HG03175 (cell line): ENCODE measurements around the gene SLC16A5.

ENCODE experiments used
- ATAC-seq: cut with Tn5 transposase; IDR thresholded peaks from one replicate; pipeline ENCODE4 v1.9.1; 2021; ENCODE audit warnings: mild to moderate bottlenecking, moderate library complexity; ENCODE audit not compliant: unreplicated experiment

The SLC16A5 gene

DNA sequence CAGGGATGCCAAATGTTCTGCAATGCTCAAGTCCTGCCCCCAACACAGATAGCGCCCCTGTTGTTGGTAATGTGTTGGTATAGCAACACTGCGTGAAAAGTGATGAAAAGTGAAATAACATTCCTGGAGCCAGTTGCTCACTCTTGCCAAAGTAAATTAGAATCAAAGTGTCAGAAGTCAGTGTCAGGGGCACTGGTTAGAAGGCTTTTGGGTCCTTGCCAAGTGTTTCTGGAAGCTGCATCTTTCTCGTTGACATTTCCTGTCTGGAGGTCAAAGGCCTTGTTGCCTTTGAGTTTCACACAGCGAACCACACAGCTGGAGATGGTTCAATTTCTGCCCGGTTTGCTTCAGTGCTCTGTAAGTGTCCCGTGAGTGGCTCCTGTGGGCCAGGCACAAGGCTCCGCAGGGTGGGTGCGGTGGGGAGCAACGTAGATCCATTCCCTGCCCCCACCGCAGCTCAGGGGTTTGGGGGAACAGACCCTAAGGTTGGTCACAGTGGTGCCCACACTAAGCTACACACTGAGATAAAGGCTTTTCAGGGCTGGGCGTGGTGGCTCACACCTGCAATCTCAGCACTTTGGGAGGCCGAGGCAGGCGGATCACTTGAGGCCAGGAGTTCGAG lies 3.6 kb upstream of the SLC16A5 start:
- ATAC-seq: no peak

DNA sequence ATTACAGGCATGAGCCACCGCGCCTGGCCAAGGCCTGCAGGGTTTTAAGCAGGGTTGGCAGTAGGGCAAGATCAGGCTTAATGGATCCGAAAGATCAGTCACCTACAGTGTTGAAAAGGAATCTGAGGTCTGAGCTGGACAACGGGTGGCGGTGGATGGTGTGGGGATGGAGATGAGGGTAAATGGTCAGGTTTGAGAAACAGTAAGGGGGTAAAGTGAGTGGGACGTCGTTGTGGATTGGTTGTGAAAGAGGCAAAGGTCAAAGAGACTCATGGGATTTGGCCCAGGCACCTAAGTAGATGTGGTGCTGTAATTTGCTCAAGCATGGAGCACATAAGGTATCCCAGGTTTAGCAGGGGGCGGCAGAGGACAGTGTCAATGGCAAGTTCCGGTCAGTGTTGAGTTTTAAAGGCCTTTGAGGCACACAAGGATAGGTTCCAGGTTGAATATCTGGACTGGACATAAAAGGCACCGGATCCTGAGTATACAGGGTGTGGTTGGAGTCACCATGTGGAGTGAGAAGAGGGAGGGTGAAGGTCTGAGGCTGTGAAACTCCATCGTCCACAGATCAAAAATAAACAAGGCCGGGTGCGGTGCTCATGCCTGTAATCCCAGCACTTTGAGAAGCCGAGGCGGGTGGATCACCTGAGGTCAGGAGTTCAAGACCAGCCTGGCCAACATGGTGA lies 1.1 kb upstream of the SLC16A5 start:
- ATAC-seq: no peak

DNA sequence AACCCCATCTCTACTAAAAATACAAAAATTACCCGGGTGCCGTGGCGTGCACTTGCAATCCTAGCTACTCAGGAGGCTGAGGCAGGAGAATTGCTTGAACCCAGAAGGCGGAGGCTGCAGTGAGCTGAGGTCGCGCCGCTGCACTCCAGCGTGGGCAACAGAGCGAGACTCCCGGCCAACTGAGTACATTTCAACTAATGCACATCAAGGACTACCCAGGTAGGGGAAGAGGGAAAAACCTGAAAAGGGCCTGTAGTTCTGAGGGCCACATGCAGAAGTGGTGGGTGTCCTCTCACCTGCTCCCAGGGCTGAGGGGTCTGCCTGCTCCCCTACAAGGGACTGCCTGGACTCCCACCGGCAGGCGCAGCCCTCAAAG lies 584 bp upstream of the SLC16A5 start:
- ATAC-seq: no peak

DNA sequence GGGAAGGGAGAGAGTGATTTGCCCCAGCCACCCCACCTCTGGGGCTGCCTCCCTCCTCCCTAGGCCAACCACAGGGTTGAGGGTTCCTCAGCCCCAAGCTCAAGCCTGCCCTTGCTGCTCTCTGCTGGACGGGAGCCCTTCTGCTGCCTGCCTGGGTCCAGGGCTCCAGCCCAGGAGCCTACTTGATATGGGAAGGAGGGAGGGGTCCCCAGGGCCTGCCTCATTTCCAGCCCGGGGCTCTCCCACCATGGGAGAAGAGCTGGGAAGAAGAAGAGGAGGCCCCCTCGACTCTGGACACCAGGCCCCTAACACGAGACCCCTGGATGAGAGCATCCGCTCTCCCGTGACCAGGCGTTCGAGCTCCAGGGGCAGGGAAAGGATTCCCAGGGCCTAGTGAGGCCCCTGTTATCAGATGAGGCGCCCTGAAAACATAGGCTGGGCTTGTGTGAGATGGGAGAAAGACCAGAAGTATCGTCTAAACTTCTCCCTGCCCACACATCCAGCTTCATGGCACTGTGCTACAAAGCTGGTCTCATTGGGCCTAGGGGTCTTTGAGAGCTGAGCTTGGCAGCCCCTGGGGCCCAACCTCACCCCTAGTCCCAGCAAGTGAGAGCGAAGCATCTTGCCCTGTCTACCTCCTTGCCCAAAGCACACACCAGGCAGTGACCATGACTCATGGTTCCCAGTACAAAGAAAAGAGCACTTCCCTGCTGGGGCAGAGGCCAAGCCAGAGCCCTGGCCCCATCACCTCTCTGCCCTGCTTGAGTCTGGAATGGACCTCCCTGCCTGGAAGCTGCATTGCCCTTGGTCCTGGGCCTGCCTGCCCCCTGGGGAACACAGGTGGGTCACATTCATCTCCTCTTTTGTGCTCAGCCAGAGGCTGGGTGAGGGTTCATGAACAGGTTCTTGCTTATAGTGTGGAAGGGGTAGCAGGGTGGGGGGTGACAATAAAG lies 987 bp downstream of the SLC16A5 start:
- ATAC-seq: no peak

DNA sequence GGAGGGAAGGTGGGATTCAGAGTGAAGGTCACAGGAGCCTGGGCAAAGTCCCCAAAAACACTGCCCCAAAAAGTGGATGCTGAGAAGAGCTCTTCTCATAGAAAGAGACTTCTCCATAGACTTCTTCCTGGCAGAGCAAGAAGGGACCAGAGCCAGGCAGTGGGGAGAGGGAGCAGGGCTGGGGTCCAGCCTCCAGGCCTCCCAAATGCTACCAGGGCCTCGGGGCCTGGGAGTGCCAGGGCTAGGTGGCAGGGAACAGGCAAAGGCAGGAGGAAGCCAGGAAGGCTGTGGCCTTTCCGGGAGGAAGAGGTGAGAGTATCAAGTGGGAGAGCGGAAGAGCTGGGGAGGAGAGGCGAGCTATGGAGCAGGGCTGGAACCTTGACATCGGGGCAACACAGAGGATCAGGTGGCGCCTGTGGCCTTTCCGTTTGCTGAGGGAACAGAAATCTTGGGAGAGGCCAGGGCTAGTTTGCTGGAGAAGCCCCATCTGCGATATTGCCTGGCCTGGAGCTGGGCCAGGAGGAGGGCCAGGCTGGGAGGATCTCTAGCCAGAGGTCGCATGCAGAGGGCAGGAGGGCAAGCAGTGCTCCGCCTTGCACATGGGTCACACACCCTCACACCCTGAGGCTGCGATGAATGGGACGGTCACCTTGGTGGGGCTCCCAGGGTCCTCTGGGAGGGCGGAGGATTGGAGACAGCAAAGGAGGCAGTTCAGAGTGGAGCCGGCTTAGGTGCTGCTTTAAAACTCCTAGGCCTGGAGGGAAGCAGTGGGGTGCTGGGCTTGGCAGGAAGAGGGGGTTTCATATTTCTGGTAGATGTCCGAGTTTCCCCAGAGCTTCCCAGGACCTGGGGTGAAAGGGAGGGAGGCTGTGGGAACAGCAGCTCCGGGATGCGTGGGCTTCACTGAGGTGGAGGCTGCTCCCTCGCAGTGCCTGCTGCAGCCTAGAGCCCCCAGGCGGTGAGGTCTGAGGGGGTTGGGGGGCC lies 3.4 kb downstream of the SLC16A5 start:
- no peak for ATAC-seq

DNA sequence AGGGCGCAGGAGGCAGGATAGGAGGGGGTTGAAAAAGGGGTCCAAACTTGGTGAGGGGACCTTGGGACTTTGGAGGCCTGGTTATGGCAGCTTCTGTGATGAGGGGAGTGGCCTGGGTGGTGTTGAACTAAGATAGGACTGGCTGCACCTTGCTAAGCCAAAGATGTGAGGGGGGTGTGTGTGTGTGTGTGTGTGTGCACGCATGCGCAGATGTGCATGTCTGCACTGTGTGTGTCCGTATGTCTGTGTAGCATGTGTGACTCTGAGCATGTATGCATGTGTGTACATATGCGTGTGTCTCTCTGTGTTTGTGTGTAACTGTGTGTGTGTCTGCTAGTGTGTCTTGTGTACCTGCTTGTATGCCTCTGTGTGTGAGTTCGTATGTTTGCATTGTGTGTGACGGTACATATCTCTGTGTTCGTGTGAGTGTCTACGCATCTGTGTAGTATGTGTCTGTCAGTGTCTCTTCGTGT lies 4.1 kb downstream of the SLC16A5 start:
- ATAC-seq: no peak

DNA sequence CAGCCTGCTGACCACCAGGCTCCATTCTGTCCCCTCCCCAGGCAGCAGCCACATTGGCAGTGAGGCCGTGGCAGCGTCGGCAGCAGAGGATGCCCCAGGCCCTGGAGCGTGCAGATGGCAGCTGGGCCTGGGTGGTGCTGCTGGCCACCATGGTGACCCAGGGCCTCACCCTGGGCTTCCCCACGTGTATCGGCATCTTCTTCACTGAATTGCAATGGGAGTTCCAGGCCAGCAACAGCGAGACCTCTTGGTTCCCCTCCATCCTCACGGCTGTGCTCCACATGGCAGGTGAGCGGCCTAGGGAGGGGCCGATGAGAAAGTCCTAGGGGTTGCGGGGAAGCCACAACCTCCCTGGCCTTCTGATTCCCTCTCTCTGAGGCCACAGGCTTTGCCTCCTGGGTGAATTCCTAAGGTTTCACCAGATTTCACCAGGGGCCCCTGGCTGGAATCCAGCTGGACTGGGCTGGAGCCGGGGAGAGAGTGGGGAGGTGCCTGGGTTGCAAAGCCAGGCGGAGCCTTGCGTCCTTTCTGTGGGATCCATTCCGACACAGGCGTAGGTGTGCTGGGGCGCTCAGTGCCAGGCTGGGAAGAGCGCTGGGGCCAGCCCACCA lies 5.9 kb downstream of the SLC16A5 start:
- no peak for ATAC-seq

DNA sequence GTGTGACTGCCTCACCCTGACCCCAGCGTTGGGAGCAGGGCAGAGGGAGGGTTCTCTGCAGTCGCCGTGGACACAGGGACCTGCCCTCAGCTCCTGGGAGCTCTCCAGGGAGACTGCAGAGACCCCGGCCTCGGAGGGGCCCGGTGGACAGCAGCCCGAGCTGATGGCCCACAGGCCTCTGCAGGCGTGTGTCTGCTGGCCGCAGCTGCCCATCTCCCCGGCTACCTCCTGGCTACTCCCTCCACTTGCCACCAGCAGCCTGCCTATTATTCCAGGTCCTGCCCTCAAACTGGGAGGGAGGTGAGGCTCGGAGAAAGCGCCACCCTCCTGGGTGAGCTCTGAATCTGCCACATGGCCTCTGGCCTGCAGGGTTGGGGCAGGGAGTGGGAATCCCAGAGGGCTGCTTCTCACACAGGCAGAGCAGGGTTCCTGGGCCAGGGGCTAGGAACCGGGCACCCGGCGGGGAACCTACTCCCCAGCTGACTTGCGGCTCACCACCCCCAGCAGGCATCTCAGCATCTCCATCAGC lies 7.2 kb downstream of the SLC16A5 start:
- no peak for ATAC-seq

DNA sequence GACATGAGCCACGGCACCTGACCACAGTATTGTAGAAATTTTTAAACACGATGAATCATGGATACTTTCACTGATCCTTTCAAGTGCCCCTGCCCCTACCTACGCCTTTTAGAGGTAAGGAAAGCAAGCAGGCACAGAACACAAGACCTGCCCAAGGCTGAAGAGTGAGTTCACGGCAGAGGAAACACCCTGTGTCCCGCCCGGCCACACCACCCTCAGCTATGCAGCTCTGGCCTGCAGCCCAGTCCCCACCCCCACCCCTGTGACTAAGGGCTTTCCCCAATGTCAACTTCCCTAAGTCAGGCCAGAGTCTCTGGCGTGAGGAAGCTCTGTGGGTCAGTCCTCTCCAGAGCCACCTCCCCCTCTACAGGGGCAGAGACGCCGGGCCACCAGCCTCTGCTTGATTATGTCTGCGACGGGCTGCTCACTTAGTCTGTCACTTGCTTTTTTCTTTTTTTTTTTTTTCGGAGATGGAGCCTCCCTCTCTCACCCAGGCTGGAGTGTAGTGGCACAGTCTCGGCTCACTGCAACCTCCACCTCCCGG lies 8.4 kb downstream of the SLC16A5 start:
- no peak for ATAC-seq

DNA sequence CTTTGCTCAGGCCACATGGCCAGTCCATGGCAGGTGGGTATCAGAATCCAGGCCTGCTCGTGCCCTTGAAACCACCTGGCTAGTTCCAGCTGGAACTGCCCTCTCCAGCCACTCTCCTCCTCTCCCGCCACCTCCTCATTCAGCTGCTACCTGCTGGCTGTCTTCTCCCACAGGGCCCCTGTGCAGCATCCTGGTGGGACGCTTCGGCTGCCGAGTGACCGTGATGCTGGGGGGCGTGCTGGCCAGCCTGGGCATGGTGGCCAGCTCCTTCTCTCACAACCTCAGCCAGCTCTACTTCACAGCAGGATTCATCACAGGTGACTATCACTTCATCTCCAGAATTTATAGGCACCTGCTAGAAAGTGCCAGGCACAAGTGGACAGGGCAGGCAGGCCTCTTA lies 10.1 kb downstream of the SLC16A5 start:
- no peak for ATAC-seq

DNA sequence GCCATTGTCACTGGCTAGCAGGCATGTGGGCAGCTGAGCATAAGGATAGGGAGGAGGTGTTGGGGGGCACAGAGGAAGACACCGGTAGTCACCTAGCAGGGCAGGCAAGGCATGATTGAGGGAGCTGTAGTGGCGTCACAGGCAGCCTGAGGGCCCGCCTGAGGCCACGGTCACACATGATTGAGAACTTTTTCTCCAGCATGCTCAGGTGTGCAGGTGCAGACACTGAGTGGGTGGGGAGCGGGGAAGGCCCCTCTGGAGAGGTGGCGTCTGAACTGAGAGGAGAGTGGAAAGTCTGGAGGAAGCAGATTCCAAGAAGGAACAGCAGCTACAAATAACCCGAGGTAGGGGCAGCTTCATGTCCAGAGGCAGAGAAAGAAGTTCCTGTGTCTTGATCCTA lies 11.1 kb downstream of the SLC16A5 start:
- no peak for ATAC-seq

DNA sequence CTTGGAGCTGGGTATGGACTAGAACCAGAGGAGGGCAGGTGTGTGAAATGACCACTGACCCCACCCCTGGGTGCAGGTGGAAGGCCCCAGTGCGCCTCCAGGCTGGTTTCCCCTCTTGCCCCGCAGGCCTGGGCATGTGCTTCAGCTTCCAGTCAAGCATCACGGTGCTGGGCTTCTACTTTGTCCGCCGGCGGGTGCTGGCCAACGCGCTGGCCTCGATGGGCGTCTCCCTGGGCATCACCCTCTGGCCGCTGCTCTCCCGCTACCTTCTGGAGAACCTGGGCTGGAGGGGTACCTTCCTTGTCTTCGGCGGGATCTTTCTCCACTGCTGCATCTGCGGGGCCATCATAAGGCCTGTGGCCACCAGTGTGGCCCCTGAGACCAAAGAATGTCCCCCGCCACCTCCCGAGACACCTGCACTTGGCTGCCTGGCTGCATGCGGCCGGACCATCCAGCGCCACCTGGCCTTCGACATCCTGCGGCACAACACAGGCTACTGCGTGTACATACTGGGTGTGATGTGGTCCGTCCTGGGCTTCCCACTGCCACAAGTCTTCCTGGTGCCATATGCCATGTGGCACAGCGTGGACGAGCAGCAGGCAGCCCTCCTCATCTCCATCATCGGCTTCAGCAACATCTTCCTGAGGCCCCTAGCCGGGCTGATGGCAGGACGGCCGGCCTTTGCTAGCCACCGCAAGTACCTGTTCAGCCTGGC lies 12.3 kb downstream of the SLC16A5 start:
- ATAC-seq: no peak

DNA sequence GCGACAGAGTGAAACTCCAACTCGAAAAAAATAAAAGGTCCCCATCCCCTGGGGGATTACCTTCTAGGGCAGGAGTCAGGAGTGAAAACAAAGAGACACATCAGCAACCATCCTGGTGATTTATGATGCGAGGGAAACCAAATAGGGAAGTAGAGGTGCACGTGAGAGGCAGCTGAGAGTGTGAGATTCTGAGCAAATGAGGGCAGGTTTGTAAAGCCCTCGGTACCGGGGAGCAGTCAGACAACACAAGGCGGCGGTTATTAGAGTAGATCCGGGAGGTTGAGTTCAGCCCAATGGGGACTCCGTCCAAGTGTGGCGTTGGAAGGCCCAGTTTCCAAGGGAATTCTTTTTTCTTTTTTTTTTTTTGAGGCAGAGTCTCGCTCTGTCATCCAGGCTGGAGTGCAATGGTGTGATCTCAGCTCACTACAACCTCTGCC lies 14.6 kb downstream of the SLC16A5 start:
- no peak for ATAC-seq

DNA sequence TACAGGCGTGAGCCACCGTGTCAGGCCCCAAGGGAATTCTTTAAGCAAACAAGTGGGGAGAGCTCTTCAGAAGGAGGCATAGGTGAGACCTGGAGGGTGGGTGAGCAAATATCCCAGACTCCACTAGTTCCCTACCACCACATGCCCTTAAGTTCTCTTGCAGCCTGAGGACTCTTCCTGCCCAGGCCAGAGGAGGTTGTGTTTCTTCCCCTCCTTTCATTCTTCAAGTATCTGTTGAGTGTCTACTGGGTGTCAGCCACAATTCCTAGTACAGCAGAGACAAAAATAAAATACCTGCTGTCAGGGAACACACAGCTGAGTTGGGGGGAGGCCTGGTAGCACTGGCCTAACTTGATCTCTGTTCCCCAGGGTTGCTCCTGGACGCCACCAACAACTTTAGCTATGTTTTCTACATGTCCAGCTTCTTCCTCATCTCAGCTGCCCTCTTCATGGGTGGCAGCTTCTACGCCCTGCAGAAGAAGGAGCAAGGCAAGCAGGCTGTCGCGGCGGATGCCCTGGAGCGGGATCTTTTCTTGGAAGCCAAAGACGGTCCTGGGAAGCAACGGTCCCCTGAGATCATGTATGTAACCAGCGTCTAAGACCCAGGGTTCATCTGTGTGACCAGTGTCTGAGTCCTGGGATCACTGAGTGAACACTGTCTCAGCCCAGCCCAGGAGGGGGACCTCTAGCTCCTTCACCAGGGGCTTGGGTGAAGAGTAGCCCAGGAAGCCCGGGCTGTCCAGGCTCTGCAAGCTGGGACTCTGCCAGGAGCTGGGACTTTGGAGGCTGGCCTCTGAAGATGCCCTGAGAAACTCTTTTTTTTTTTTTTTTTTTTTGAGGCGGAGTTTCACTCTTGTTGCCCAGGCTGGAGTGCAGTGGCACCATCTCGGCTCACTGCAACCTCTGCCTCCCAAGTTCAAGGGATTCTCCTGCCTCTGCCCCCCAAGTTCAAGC lies 16.1 kb downstream of the SLC16A5 start:
- ATAC-seq: no peak

DNA sequence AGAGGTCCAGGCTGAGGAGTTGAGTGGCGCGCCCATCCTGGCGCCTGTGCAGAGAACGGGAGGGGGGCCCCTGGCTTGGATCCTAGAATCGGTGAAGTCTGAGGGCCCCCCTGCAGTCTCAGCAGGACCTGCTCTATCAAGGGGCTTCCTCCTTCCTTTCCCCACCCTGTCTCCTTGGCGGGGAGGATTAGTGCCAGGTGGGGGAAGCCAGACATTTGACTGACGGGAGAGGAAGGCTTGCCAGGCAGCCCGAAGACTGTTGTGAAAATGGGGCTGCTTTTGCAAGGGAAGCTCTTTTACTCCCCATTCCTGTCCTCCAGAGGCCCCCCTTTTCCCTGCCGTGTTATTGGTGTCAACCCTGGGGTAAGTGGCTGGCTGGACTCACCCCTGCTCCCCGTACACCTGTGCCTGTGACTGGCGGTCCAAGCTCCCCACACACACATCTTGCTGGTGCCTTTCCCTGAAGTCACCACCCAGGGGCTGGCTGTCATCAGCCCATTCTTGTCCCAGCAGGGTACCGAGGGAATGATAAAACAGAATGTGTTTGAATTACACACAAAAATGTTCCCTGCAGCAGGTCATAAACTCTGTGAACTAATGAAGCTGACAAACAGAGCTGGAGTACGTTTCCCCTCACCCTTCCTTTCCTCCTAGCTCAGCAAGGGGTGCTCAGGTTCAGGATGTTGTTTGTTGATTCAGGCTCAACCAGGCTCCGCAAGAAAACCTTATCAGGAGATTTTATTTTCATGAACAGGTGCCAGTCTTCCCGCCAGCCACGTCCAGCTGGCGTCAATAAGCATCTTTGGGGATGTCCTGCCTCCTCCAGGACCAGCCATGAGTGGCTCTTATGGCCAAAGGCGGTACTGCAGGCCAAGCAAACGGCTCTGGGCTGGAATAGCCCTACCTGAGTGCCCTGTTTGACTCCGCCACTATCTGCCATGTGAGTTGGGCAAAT lies 17.6 kb downstream of the SLC16A5 start:
- no peak for ATAC-seq

DNA sequence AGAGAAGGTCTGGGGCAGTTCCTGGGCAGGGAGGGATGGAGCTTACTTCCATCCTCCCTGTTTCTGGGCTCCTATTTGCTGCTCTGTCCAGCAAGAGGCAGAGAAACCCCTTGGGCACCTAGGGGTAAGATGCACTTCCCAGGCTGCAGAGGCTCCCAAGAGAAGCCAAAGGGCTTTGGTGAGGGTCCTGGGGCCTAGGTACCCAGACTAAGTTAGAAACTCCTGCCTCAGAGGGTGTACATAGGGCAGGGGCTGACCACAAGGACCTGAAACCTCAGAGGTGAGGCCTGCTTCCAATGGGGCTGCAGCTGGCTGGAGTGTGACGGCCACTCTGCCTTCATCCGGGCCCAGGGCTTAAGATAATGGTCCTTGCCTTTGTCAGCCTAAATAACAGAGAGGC lies 20.4 kb downstream of the SLC16A5 start:
- ATAC-seq: no peak

DNA sequence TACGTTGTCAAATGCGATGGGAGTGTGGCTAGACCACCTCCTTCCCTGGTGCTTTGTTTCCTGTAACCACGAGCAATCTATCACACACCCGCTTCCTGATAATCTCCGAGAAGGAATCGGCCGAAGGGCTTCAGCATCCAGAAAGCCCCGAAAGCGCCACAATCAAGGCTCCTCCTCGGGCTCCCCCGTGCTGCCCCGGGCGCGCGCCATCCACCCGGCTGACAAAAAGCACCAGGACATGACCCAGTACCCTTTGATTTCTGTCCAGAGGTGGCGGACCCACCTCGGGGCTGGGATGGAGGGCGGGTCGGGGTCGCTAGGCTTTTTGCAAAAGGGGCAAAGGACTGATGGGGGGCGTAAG lies 21.3 kb downstream of the SLC16A5 start:
- peak; percentile 5 for ATAC-seq
